DMS53 treated with DMSO at 0.1 percent for 48 hours (cell line): Measurements from ENCODE around the gene KRTAP1-5.
A peak's percentile ranks its signal among the peaks of the same experiment; 100 is the strongest.
"Not testable (repeated sequence)": the region's sequence is repeated elsewhere in the genome, so short reads cannot be mapped to it uniquely, and the experiment has no call there.

Experiments used
- DNase-seq: peaks from one replicate; lab custom pipeline; 2025; ENCODE audit not compliant: unreplicated experiment; lab: John Stamatoyannopoulos, UW

Gene KRTAP1-5

DNA sequence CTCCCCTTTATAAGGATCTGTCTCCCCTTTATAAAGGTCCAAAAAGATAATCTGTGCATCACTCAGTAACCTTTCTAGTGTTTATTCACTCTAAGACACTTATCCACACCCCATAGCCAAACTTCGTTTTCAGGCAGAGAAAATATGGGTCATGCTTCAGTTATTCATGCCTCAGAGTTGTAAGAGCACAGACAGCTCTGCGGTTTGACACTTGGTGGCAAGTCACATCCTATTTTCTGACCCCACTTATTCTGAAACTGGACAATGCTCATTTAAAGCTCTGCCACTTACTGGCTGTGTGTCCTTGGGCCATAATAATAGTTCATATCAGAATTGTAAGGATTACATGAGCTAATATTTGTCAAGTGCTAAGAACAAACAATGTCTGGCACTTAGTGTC lies 22.1 kb upstream of the KRTAP1-5 start:
- DNase-seq, result no peak

DNA sequence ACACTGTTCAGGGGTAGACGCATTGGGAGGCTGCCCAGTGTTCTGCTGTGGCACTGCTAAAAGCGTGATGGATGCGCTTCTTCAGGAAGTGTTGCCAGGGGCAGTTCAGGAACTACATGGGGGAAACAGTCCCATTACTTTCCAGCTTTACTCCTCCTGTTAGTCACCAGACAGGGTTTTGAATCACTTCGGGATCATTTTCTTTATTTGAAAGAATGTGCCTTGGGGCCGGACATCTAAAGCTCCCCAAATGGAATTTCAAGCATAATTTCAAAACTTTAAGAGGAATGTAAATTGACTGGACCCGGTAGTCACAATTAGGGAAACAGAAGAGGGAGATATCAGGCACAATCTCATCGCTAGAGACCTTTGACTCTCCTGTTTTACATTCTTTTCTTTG lies 21.4 kb upstream of the KRTAP1-5 start:
- DNase-seq, result no peak

DNA sequence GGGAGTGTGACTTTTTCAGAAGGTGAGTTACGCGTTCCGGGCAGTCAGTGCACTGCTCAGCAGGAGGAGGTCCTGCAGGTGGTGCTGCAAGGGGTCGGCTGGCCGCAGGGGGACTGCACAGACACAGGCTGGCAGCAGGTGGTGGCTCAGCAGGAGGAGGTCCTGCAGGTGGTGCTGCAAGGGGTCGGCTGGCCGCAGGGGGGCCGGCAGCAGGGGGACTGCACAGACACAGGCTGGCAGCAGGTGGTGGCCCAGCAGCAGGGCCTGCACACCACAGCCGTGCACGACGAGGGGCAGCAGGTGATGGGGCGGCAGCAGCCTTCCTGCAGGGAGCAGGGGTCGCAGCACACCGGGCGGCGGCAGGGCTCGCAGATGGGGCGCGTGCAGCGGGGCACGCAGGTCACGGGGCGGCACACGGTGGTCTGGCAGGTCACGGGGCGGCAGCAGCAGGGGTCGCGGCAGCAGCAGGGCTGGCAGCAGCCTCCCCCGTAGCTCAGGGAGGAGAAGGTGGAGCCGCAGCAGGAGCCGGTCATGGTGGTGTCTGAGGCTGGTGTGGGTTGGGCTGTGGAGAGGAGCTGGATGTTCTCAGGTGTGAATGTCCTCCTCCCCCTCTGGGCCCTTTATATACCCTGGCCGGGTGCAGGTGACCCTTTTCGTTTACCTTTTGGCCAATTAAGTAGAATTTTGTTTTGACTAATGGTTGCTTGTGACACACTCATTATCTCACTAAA lies 19.9 kb upstream of the KRTAP1-5 start, which contains the start of gene KRTAP2-1:
TSS of gene KRTAP2-1 (minus strand) at position 582 of the 731 bp plus-strand sequence. CDS start at position 533, 49 bp downstream.
- DNase-seq, result not testable (repeated sequence)

DNA sequence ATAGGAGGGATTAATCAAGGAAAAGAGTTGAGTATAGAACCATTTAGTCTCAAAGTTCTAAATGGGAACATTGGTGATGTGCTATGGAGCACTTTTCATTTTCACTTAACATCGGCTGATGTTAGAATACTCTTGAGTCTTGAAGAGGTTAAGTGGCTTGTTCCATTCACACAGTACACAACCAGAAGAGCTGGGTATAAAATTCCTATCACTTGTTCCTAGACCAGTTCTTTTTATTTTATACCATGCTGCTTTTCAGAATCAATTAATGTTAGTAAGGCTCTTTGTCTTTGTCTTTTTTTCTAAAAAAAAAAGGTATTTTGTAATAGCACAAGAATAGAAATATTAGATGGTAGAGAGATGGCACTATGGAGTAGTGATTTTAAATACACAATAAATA lies 15.9 kb upstream of the KRTAP1-5 start:
- DNase-seq, result no peak

DNA sequence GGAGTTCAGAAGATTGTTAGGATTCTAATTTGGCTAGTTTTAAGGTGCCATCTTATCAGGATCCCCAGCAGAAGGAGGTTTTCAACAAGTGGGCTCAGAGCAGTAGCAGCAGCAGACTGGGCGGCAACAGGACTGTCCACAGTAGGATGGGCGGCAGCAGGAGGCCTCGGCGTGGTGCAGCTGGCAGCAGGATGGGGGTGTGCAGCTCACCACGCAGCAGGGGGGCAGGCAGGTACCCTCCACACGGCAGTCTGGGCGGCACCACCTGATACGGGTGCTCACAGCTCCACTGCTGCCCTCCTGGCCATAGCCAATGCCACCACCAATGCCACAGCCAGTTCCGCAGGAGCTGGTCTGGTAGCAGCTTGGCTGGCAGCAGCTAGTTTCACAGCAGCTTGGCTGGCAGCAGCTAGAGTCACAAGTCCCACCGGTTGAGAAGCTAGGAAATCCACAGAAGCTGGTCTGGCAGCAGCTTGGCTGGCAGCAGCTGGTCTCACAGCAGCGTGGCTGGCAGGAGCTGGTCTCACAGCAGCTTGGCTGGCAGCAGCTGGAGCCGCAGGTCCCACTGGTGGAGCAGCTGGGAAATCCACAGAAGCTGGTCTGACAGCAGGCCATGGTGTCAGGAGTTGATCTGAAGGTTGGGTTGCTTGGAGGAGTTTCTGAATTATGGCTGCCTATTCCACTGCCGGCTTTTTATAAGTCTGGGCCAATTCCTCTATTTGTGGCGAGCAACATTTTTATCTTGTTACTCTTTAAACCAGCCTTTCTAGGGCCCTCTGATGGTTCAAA lies 14.0 kb upstream of the KRTAP1-5 start, which contains the start of gene KRTAP1-1:
TSS of gene KRTAP1-1 (minus strand) at position 668 of the 789 bp plus-strand sequence. CDS start at position 615, 53 bp downstream.
- DNase-seq, result not testable (repeated sequence)

DNA sequence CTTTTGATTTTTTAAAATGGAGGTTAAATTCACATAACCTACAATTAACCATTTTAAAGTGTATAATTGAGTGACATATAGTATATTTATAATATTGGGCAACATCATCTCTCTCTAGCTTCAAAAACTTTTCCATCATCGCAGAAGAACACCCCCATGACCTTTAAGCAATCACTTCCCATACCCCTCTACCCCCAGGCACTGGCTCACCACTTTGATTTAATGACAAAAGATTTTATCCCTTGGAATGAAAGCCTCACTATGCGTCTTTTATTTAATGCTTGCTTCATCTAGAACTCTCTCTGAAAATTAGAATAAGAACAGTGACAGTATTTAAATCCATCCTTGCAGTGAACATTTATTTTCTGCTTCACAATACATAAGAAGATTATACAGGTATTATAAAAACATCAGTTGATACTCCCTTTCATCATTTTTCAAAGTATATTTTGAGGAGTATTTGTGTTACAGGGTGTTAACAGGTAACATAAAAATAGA lies 10.9 kb upstream of the KRTAP1-5 start:
- DNase-seq, result no peak

DNA sequence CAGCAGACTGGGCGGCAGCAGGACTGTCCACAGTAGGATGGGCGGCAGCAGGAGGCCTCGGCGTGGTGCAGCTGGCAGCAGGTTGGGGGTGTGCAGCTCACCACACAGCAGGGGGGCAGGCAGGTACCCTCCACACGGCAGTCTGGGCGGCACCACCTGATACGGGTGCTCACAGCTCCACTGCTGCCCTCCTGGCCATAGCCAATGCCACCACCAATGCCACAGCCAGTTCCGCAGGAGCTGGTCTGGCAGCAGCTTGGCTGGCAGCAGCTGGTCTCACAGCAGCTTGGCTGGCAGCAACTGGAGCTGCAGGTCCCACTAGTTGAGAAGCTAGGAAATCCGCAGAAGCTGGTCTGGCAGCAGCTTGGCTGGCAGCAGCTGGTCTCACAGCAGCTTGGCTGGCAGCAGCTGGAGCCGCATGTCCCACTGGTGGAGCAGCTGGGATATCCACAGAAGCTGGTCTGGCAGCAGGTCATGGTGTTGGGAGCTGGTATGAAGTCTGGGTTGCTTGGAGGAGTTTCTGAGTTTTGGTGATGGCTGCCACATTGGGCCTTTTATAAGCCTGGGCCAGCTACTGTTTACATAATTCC lies 7.4 kb upstream of the KRTAP1-5 start, which contains the start of gene KRTAP1-3:
TSS of gene KRTAP1-3 (minus strand) at position 529 of the 590 bp plus-strand sequence. CDS start at position 476, 53 bp downstream.
- DNase-seq, result not testable (repeated sequence)

DNA sequence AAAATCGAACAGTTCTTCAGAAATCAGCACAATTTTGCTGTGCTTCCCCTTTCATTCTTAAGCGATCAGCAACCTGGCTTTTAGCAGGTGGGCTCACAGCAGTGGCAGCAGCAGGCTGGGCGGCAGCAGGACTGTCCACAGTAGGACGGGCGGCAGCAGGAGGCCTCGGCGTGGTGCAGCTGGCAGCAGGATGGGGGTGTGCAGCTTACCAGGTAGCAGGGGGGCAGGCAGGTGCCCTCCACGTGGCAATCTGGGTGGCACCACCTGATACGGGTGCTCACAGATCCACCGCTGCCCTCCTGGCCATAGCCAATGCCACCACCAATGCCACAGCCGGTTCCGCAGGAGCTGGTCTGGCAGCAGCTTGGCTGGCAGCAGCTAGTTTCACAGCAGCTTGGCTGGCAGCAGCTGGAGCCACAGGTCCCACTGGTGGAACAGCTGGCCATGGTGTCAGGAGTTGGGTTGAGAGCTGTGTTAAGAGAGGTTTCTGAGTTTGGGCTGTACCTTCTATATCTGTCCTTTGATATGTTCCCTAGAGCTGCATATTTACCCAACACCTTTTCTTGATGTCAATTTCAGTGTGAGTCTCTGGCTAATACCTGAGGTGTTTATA lies 2.7 kb upstream of the KRTAP1-5 start, which contains the start of gene KRTAP1-4:
TSS of gene KRTAP1-4 (minus strand) at position 563 of the 613 bp plus-strand sequence. CDS start at position 446, 117 bp downstream.
- DNase-seq, result no peak

DNA sequence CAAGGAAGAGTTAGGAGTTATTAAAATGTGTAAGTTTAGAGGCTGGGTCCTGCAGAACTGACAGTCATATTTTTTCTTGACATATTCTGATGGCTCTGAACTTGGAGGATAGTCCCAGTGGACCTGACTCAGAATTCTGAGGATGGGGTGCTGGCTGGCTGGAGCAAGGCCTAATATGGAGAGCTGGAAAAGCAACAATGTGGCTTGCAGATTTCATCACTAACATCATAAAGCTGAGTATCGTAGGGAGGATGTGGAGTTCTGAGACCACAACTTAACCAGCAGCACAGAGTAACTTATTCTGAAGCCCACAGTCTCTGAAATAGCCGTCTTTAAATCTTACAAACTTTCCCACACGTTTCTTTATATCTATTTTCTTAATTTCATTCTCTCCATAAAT lies 2.3 kb downstream of the KRTAP1-5 start:
- DNase-seq, result no peak

DNA sequence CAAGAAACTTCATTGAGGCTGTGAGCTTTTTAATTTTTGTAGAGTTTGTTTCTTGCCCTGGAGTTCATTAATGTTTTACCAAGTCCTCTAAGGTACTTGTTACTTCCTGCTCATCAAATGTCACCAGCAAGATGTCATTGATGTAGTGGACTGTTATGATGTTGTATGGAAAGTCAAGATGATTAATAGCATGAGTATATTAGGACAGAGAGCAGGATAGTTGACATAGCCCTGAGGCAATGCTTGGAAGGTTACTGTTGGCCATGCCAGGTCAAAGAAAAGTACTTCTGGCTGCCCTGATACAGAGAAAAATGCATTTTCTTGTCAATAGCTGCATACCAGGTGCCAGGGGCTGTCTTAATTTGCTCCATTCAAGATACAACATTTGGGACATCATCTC lies 6.7 kb downstream of the KRTAP1-5 start:
- DNase-seq, result peak; percentile 67

DNA sequence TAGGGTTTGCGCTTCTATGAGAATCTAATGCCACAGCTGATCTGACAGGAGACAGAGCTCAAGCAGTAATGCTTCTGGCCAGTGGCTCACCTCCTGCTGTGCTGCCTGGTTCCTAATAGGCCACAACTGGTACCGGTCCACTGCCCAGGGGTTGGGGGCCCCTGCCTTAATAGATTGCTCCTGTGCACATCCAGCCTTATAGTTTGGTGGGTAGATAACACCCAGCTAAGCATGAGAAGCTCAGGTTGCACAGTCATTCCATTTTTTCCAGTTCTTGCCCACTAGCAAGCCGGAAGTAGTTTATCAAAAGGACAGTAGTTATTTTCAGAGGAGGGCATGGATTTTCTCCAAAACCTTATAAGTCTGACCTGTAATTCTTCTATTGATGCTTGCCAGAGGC lies 7.6 kb downstream of the KRTAP1-5 start:
- DNase-seq, result no peak

DNA sequence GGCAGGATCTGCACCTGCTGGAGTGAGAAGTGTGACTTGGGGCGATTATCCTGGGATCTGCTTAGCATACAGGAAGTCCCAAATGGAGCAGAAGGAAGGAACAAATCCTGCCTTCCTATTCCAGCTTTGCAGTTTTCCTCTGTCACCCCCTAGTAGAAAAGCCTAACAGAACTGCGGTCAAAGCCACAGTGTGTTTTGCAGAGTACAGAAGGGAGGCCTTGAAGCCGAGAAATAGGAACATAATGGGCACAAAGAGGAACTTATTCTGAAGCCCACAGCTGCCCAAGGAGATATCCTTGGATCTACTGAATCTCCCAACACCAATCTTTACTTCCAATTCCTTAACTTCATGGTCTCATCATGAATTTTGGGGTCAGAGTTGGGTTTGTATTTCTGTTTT lies 8.5 kb downstream of the KRTAP1-5 start:
- DNase-seq, result no peak

DNA sequence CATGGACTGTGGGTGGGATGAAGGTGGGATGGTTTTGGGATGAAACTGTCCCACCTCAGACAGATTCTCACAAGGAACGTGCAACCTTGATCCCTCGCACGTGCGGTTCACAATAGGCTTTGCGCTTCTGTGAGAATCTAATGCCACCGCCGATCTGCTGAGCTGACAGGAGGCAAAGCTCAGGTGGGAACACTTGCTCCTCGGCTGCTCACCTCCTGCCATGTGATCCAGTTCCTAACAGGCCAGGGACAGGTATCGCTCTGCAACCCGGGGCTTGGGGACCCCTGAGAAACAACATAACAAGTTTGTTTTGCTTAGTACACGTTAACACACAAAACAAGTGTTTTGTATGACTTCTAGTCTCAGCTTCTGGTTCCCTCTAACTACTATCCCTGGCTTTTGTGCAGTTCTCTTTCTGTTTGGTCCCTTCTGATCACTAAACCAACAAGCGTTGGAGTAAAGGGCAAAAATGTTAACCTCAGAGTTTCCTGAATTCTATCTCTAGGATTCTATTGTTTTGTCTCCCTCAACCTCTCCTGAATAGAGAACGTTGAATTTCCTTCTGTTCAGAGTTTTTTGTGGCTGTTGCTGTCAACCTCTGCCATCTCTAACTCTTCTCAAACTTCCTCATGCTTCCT lies 10.3 kb downstream of the KRTAP1-5 start:
- DNase-seq, result no peak

DNA sequence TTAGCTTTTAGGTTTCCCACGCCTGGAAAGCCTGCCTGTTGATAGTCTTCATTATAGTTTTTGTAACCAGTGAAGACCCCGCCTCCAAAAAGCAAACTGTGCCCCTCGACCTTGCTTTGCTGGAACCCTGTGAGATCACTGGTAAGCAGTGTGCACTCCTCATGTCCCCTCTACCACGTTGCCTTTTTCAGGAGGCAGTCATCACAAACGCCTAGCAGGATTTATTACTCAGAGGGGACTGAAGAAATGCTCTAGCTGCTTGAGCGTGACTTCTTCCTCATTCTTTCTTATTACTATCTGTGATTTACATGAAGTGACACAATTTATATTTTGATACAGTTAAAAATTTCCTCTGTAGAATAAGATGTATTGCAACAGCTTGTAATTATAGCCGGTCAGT lies 11.6 kb downstream of the KRTAP1-5 start:
- DNase-seq, result no peak

DNA sequence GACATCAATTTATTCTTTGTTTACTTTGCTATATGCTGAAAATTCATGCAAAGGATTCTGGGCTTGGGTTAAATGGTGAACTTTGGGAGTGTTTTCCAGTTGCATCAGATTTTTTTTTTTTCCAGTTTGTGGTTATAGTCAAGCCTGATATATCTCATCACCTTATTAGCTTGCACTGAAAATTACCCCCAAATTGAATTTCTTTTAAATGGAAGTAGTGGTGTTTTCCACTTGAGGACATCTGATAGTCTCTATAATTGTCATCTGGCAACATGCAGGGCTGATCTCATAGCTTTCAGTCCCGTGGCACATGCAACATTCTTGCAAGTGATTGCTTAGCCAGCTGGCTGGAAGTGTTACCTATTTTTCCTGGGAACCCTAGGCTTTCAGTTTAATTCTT lies 13.4 kb downstream of the KRTAP1-5 start:
- DNase-seq, result no peak

DNA sequence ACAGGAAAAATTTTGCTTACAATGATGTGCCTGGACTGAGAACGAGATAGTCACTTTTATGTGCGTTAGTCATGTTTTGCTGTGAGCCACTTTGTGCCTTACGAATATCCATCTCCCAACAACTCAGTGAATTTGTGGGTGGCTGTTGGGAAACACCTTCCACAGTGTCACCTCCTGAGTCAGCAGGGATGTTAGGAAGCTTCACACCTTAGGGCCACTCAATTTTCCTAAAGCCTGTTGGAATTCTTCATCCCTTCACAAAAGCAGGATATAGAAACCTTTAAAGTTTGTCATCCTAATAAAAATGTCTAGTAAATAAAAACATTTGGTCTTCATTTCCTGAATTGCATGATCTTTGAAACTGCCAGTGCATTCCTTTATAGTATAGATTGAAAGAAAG lies 13.8 kb downstream of the KRTAP1-5 start:
- no peak for DNase-seq

DNA sequence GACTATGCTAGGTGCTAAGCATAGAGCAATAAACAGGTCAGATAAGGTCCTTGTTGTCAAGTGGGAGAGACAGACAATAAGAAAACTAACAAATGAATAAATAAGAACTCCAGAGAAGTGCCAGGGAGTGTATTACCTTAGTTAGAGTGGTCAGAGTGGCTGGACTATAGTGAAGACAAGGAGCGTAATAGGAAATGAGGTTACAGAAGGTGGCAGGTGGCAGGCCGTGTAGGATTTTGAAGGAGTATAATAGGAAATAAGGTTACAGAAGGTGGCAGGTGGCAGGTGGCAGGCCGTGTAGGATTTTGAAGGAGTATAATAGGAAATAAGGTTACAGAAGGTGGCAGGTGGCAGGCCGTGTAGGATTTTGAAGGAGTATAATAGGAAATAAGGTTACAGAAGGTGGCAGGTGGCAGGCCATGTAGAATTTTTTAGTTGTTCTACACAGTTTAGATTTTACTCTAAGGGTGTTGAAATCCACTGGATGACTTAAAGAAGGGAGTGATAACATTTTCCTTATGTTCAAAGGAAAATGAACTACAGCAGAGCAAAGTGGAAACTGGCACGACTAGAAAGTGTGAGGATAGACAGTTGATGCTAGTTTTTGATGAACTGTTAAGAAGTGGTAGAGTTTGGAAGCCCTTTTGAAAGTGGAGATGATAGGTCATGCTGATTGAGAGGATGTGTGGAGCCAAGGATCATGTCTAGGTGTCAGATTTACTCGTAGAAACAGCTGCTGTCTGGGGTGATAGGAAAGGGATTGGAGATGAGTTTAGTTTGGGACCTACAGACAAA lies 14.5 kb downstream of the KRTAP1-5 start:
- DNase-seq, result peak; percentile 19

DNA sequence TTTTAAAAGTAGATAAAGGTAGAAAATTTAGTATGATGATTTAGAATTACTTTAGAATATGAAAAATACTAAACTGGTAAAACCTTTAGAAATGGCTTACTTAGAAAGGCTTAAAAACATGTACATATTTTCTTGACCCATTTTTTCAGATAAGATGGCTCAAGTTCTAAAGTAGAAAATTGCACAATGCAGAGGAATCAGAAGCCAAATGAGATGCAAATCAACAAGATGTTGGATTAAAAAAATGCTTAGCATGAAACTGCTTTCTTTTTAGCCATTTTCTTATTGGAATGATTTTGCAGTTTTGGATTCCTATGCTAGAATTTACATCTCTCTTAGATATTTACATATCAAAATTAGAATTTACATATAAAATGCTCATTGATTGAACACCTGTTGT lies 16.6 kb downstream of the KRTAP1-5 start:
- DNase-seq, result no peak

DNA sequence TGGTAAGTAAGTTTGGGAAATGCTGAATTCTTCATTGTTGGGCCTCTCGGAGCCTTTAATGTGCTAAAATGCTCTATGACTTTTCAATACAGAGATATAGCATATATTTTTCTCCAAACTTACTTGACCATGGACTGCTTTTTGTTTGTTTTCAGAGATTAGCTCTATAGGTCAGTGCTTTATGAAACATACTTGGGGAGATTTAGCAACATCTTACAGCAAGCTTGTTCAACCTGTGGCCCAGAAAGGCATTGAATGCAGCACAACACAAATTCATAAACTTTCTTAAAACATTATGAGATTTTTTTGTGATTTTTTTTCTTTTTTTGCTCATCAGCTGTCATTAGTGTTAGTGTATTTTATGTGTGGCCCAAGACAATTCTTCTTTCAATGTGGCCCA lies 17.1 kb downstream of the KRTAP1-5 start:
- DNase-seq, result no peak
